Measurements from ENCODE around the gene SBSN. TPM values are rescaled to one million over a fixed set of nuclear protein-coding genes. Genes with fewer than 3 reads are reported as not detected.

Gene SBSN
- total and polyA plus RNA-seq, 10 of the 15 experiments (the other 5 are each of a cell fraction or from before 2014, with no cell fraction given) = 0.09 TPM; not detected in 9

DNA sequence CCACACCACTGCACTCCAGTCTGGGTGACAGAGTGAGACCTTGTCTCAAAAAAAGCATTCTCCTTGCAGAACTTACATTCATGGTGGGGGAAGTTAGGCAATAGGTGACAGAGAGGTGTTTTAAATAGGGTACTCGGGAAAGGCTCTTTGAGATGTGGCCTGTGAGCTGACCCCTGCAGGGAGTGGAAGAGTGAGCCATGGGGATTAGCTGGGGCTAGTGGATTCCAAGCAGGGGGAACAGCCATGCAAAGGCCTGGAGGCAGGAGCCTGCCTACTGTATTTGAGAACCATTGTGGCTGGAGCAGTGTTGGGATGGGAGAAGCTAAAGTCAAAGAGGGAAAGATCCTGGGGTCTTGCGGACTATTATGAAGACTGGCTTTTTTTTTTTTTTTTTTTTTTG lies 10.8 kb downstream of the SBSN start:
- TF ChIP-seq, protein P1, sequence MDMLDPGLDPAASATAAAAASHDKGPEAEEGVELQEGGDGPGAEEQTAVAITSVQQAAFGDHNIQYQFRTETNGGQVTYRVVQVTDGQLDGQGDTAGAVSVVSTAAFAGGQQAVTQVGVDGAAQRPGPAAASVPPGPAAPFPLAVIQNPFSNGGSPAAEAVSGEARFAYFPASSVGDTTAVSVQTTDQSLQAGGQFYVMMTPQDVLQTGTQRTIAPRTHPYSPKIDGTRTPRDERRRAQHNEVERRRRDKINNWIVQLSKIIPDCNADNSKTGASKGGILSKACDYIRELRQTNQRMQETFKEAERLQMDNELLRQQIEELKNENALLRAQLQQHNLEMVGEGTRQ (IDR thresholded peaks at IDR 0.05; ENCODE audit: borderline replicate concordance, low read depth, low read length) = no peak
- TF ChIP-seq NFIC (IDR thresholded peaks at IDR 0.05; ENCODE audit: low read depth, low read length) (no peak), RELA (IDR thresholded peaks at IDR 0.05; ENCODE audit: borderline replicate concordance, partially characterized antibody) (no peak), BCL3 (IDR thresholded peaks at IDR 0.05; ENCODE audit: borderline replicate concordance, insufficient read depth, low read depth, low read length, poor library complexity, severe bottlenecking) (no peak), CREM (IDR thresholded peaks at IDR 0.05; ENCODE audit: low read depth) (no peak), ZBED1 (IDR thresholded peaks at IDR 0.05; ENCODE audit: borderline replicate concordance) (no peak), HDAC2 (IDR thresholded peaks at IDR 0.05) (no peak), SUZ12 (IDR thresholded peaks at IDR 0.05; ENCODE audit: unreplicated experiment) (no peak), POLR2AphosphoS5 (IDR thresholded peaks at IDR 0.05; ENCODE audit: low read length) (no peak), MYB (IDR thresholded peaks at IDR 0.05; ENCODE audit: borderline replicate concordance, low read depth, low read length) (no peak), POLR2A (IDR thresholded peaks at IDR 0.05; ENCODE audit: low read depth, low read length) (no peak), DPF2 (IDR thresholded peaks at IDR 0.05) (no peak), ZNF207 (IDR thresholded peaks at IDR 0.05; ENCODE audit: borderline replicate concordance) (no peak), CBX3 (IDR thresholded peaks at IDR 0.05; ENCODE audit: borderline replicate concordance, low read depth) (no peak), BMI1 (IDR thresholded peaks at IDR 0.05; ENCODE audit: borderline replicate concordance) (no peak)
- TF ChIP-seq, protein P2, sequence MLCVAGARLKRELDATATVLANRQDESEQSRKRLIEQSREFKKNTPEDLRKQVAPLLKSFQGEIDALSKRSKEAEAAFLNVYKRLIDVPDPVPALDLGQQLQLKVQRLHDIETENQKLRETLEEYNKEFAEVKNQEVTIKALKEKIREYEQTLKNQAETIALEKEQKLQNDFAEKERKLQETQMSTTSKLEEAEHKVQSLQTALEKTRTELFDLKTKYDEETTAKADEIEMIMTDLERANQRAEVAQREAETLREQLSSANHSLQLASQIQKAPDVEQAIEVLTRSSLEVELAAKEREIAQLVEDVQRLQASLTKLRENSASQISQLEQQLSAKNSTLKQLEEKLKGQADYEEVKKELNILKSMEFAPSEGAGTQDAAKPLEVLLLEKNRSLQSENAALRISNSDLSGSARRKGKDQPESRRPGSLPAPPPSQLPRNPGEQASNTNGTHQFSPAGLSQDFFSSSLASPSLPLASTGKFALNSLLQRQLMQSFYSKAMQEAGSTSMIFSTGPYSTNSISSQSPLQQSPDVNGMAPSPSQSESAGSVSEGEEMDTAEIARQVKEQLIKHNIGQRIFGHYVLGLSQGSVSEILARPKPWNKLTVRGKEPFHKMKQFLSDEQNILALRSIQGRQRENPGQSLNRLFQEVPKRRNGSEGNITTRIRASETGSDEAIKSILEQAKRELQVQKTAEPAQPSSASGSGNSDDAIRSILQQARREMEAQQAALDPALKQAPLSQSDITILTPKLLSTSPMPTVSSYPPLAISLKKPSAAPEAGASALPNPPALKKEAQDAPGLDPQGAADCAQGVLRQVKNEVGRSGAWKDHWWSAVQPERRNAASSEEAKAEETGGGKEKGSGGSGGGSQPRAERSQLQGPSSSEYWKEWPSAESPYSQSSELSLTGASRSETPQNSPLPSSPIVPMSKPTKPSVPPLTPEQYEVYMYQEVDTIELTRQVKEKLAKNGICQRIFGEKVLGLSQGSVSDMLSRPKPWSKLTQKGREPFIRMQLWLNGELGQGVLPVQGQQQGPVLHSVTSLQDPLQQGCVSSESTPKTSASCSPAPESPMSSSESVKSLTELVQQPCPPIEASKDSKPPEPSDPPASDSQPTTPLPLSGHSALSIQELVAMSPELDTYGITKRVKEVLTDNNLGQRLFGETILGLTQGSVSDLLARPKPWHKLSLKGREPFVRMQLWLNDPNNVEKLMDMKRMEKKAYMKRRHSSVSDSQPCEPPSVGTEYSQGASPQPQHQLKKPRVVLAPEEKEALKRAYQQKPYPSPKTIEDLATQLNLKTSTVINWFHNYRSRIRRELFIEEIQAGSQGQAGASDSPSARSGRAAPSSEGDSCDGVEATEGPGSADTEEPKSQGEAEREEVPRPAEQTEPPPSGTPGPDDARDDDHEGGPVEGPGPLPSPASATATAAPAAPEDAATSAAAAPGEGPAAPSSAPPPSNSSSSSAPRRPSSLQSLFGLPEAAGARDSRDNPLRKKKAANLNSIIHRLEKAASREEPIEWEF (IDR thresholded peaks at IDR 0.05; ENCODE audit: insufficient replicate concordance, low read depth, low read length) = no peak
- no peak overlapping the region for H3K4me2 ChIP-seq (ENCODE audit: control insufficient read depth, insufficient read depth)
- ChIA-PET CTCF (interaction anchor here (0.8 kb wide), 1 partner anchor 8 kb away, joined by 5 read pairs; no protein-coding TSS in a partner anchor), SMC1A (ENCODE audit: uncharacterized antibody, unreplicated experiment) (interaction anchor here (2.6 kb wide), 1 partner anchor 31 kb away, joined by 8 read pairs; no protein-coding TSS in a partner anchor), RAD21 (ENCODE audit: unreplicated experiment) (no interaction called here), POLR2A (interaction anchor here (0.6 kb wide), 1 partner anchor 97 kb away, joined by 3 read pairs; no protein-coding TSS in a partner anchor)
- no peak for FAIRE-seq
- no peaks in the 10 kb centered on the region for H3K79me2 ChIP-seq (ENCODE audit: control insufficient read depth, insufficient read depth, low read length)
- ATAC-seq = no peak
- intact Hi-C loops (cut with micrococcal nuclease; ENCODE audit: unreplicated experiment) = no loop called here
- 63% methylated on average over 2 of the region's 2 CpGs for WGBS (ENCODE audit: insufficient coverage, insufficient replicate concordance, low lambda C conversion rate, missing lambda C conversion rate)
- DNase-seq (ENCODE audit: low read depth, low spot score) = no peak
- H2AFZ ChIP-seq (ENCODE audit: control insufficient read depth, low read depth, low read length) = no peak overlapping the region
- no TSS peak for BruUV-seq (replicated peaks)
- H3K9ac ChIP-seq (ENCODE audit: control insufficient read depth, insufficient read depth, low read length) = no peak overlapping the region
- no peaks in the 10 kb centered on the region for H3K36me3 ChIP-seq (ENCODE audit: control insufficient read depth in 2 of 2, insufficient read depth in 2 of 2, low read length in 1 of 2)
- no peaks in the 10 kb centered on the region for H3K9me3 ChIP-seq (replicated peaks; ENCODE audit: control insufficient read depth, insufficient read depth, low read length)
- H3K4me3 ChIP-seq = no peak overlapping the region
- H4K20me1 ChIP-seq (ENCODE audit: control insufficient read depth, insufficient read depth) = no peaks in the 10 kb centered on the region
- in situ Hi-C loops (cut with MboI) = no loop called here
- no peak overlapping the region for H3K27ac ChIP-seq (ENCODE audit: control insufficient read depth, insufficient read depth)
- H3K4me1 ChIP-seq (ENCODE audit: control insufficient read depth, insufficient read depth, low read length) = no peaks in the 10 kb centered on the region
- no peaks in the 10 kb centered on the region for H3K27me3 ChIP-seq (replicated peaks in 1 of 2; ENCODE audit: control insufficient read depth in 2 of 2, insufficient read depth in 2 of 2, low read length in 1 of 2)

Data from GM12878 (cell line).